Subcutaneous adipose tissue (tissue), 4 donors: ENCODE results near the gene LRCH1. TPM values are rescaled to one million over a fixed set of nuclear protein-coding genes. Genes with fewer than 3 reads are reported as not detected.

Experiments used
- CTCF ChIP-seq: fragments of 450-650 bp; IDR thresholded peaks from one replicate; pipeline ENCODE4 v1.5.1; 2016; ENCODE audit warnings: low read depth, mild to moderate bottlenecking, control low read depth, antibody characterized with exemption, moderate library complexity
- total RNA-seq, 4 donors: library from RNA; depleted of rRNA; stranded (reverse); fragments of >200 nt; gene quantifications; one replicate each; pipeline ENCODE4 v1.1.0, GENCODE V29; 2016

Gene LRCH1
- total RNA-seq, 4 donors from 2014 or later, result 18.9 to 27.5 (median 25.7) TPM

GRCh38 chr13:46738055-46738454 is 185.1 kb downstream of the LRCH1 start:
- no peak for TF ChIP-seq CTCF

DNA sequence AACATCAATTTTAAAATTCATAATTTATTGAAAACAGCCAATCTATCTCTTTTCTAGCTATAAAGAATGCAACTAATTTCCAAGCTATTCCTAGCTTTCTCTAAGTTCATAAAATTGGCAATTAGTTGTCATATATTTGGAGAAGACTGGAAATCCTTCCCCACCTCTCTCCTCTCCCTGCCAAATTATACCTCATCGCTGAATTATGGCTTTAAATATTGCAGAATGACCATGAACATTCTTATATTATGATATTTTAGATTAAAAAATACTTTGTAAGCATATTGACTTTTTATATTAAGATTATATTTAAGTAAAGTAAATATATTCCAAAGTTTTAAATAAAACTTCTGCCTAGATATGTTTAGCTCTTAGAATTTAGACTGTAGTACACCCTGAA is 185.8 kb downstream of the LRCH1 start:
- TF ChIP-seq CTCF, result no peak

DNA sequence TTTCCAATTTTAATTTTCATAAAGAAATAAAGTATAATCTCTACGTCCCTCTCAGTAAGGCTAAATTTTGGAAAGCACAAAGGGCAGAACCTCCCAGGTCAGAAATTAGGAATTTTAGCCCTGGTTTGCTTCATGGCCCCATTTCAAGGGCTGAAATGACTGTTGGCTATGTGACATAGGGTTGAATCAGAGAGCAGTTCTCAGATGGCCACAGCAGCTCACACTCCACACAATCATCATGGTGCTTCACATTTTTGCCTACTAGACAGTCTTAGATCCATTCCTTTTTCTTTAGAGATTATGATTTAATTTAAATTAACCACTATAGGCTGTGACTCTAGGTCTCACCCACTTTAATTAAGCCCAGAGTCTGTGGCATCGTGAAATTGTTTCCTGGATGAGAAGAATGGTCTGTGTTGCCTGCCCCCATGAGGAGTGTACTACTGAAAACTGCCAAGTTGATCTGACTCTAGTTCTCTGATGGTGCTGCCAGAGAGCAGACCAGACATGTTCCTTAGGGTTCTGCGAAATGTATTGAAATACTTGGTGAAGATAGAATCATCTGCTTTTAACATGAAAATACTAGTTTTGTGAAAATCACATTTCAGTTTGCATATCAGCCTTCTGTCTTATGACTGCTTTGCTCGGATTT is 186.6 kb downstream of the LRCH1 start:
- TF ChIP-seq CTCF, result no peak

- TF ChIP-seq CTCF, result no peak
Measured at GRCh38 chr13:46743191-46743590, 190.2 kb downstream of the LRCH1 start.

DNA sequence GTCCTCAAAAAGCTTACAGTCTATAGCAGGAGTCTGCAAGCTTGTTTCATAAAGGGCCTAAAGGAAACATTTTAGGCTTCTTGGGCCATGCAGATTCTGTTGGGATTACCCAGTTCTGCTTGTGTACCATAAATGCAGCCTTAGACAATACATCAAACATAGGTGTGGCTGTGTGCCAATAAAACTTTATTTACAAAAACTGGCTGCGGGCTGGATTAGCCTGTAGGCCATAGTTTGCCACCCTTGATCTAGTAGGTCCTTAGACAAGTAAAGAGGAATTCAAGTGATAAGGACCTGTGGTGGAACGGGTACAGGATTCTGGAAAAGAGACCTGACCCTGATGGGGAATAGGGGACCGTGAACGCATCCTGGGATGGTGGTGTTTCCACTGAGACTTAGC is 192.1 kb downstream of the LRCH1 start:
- TF ChIP-seq CTCF, result no peak

GRCh38 chr13:46745706-46746105 is 192.7 kb downstream of the LRCH1 start:
- TF ChIP-seq CTCF, result no peak

GRCh38 chr13:46747031-46747820 is 194.3 kb downstream of the LRCH1 start:
- TF ChIP-seq CTCF, result no peak
